GM12891 (cell line): ENCODE results near the gene RDX.

Source experiments
- POLR2A ChIP-seq: IDR thresholded peaks from 2 replicates; pipeline ENCODE4 v1.6.1; 2011; ENCODE audit warnings: low read depth, low read length, control low read depth
- POLR2AphosphoS5 ChIP-seq: IDR thresholded peaks from 2 replicates; pipeline ENCODE4 v1.6.1; 2011; ENCODE audit warnings: low read depth, low read length, control low read depth
- SPI1 ChIP-seq: IDR thresholded peaks from 2 replicates; pipeline ENCODE4 v1.6.1; 2011; ENCODE audit warnings: low read depth, low read length, control low read depth

DNA sequence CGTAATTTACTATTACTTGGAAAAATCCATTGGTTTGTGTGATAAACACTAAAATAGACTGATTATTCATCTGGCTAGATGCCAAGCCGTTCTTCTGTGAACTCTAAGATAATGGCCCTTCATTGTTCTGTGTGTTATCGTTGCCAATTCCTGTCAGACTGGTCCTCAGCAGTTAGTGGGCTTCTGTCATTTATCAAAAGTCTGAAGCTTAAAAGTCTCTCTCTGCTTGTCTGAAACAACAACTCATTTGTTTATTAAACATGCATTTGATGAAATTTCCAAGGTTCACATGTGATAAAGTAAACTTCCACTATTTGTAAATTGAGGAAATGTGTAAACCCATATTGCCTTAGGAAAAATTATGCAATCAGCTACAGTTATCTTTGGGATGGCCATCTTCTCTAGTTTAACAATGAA lies 21.1 kb upstream of the RDX start:
- TF ChIP-seq POLR2A (no peak), POLR2AphosphoS5 (no peak), SPI1 (no peak)
